K562 (cell line): ENCODE data around the gene SLC35G6. TPM values are rescaled to one million over a fixed set of nuclear protein-coding genes. Genes with fewer than 3 reads are reported as not detected.

Source experiments
- ATAC-seq: fragments of 200-7000 bp; cut with Tn5 transposase; 3 replicates; pipeline ENCODE4 v1.9.1; 2020; ENCODE audit warnings: moderate library complexity
- BruUV-seq: library from RNA; stranded (reverse); fragments of 400-500 nt; replicated peaks from 2 replicates; lab custom pipeline; 2021; lab: Mats Ljungman, UMichigan
- CTCF ChIA-PET: fragments of 300-600 bp; formaldehyde crosslinking; extraction: SDS; loops from one replicate; lab custom pipeline; 2021; ENCODE audit warnings: low intra/inter-chr PET ratio; lab: Yijun Ruan, JAX
- POLR2A ChIA-PET: fragments of 300-600, 350-650 bp; sonication (Branson Sonifier 250); formaldehyde crosslinking; extraction: SDS; loops from one replicate; lab custom pipeline; 2021; ENCODE audit warnings: antibody characterized with exemption, inconsistent platforms; lab: Yijun Ruan, JAX
- DNase-seq, 4 experiments: peaks; one replicate each; pipeline versions ENCODE4 v3.0.0 to v3.0.0-alpha.2; 2011 to 2018; ENCODE audit warnings: low spot score in 3 of 4, mixed read lengths in 3 of 4; ENCODE audit errors: extremely low read depth in 1 of 4
- FAIRE-seq: peaks from 2 replicates; lab custom pipeline; 2011; peaks lifted over from hg19 to GRCh38; lab: Jason Lieb, UNC
- H2AFZ ChIP-seq: 2 replicates; pipeline ENCODE4 v1.6.0; 2011; ENCODE audit warnings: low read depth, low read length, control low read depth, inconsistent platforms
- H3K27ac ChIP-seq: fragments of 200-600 bp; 3 replicates; pipeline ENCODE4 v1.8.0; 2011; ENCODE audit warnings: low read depth, mild to moderate bottlenecking, control low read depth, inconsistent platforms, low read length, moderate library complexity, mixed read lengths; ENCODE audit errors: extremely low read depth
- H3K27me3 ChIP-seq, 2 experiments: fragments of 300-600 bp in 1 of 2; 2 replicates in 1 of 2; 3 replicates in 1 of 2; pipeline versions ENCODE4 v1.6.0 to v1.8.0; 2011; ENCODE audit warnings: inconsistent platforms in 2 of 2, low read length in 2 of 2, mild to moderate bottlenecking in 1 of 2, mixed read lengths in 1 of 2, moderate library complexity in 1 of 2; ENCODE audit not compliant: control insufficient read depth in 2 of 2, insufficient read depth in 2 of 2
- H3K36me3 ChIP-seq: fragments of 300-600 bp; 3 replicates; pipeline ENCODE4 v1.8.0; 2011; ENCODE audit warnings: mild to moderate bottlenecking, low read length, inconsistent platforms; ENCODE audit not compliant: control insufficient read depth, insufficient read depth
- H3K4me1 ChIP-seq, 2 experiments: fragments of 200-600 bp in 1 of 2; replicated peaks in 1 of 2; 2 replicates in 1 of 2; 3 replicates in 1 of 2; pipeline versions ENCODE4 v1.5.1 to v1.8.0; 2011; ENCODE audit warnings: inconsistent platforms in 2 of 2, low read length in 2 of 2, mild to moderate bottlenecking in 1 of 2, mixed read lengths in 1 of 2, moderate library complexity in 1 of 2; ENCODE audit not compliant: control insufficient read depth in 2 of 2, insufficient read depth in 2 of 2
- H3K4me2 ChIP-seq: 2 replicates; pipeline ENCODE4 v1.6.1; 2011; ENCODE audit warnings: low read length, control low read depth, inconsistent platforms, mixed read lengths; ENCODE audit not compliant: insufficient read depth
- H3K4me3 ChIP-seq: fragments of 200-600 bp; sonication (generic), shearing (Covaris generic); 2 replicates; pipeline ENCODE4 v1.5.1; 2016; ENCODE audit warnings: control low read depth, inconsistent platforms
- H3K79me2 ChIP-seq: fragments of 200-600 bp; 3 replicates; pipeline ENCODE4 v1.8.0; 2011; ENCODE audit warnings: low read length, inconsistent platforms; ENCODE audit not compliant: control insufficient read depth, insufficient read depth
- H3K9ac ChIP-seq, 2 experiments: 2 replicates each; pipeline versions ENCODE4 v1.6.0 to v1.6.1; 2011; ENCODE audit warnings: low read depth in 2 of 2, low read length in 2 of 2, control low read depth in 1 of 2, inconsistent platforms in 1 of 2, mild to moderate bottlenecking in 1 of 2, mixed read lengths in 1 of 2; ENCODE audit not compliant: insufficient read depth in 1 of 2
- H3K9me1 ChIP-seq: one replicate; pipeline ENCODE4 v1.6.0; 2011; ENCODE audit warnings: inconsistent platforms, mild to moderate bottlenecking, low read length, moderate library complexity; ENCODE audit not compliant: control insufficient read depth, insufficient read depth
- H3K9me3 ChIP-seq: replicated peaks from 2 replicates; pipeline ENCODE4 v1.5.1; 2011; ENCODE audit warnings: low read depth, low read length, inconsistent platforms; ENCODE audit not compliant: control insufficient read depth, insufficient read depth
- H4K20me1 ChIP-seq: replicated peaks from 2 replicates; pipeline ENCODE4 v1.6.1; 2011; ENCODE audit warnings: low read length, inconsistent platforms, mixed read lengths; ENCODE audit not compliant: control insufficient read depth, insufficient read depth
- ATF1 ChIP-seq, 2 experiments: fragments of 450-650 bp in 1 of 2; IDR thresholded peaks; 2 replicates each; pipeline ENCODE4 v1.6.1; 2016; ENCODE audit warnings: missing compliant biosample characterization in 1 of 2, missing genetic modification characterization in 1 of 2
- CEBPG ChIP-seq, 3 experiments: fragments of 200-800 bp in 1 of 3; sonication (Bioruptor generic) in 1 of 3; sonication (generic) in 1 of 3; formaldehyde crosslinking in 1 of 3; IDR thresholded peaks in 2 of 3; conservative IDR thresholded peaks in 1 of 3; 2 replicates each; pipeline versions ENCODE4 v1.6.1 to v1.8.0; 2016 to 2022; ENCODE audit warnings: missing compliant biosample characterization in 2 of 3, missing genetic modification characterization in 2 of 3, mild to moderate bottlenecking in 1 of 3, missing genetic modification reagents in 1 of 3
- HDGF ChIP-seq: fragments of 450-650 bp; IDR thresholded peaks from 2 replicates; pipeline ENCODE4 v1.6.1; 2016
- HMG20B ChIP-seq: fragments of 250-450 bp; sonication (Bioruptor Pico); IDR thresholded peaks from 2 replicates; pipeline ENCODE4 v1.5.0; 2021; ENCODE audit warnings: mild to moderate bottlenecking
- KDM5B ChIP-seq: fragments of 200-600 bp; sonication (generic); IDR thresholded peaks from 2 replicates; pipeline ENCODE4 v1.6.1; 2012; ENCODE audit warnings: low read depth, mild to moderate bottlenecking, moderate library complexity, low read length, control low read depth, inconsistent platforms; ENCODE audit not compliant: insufficient replicate concordance
- NCOA1 ChIP-seq: fragments of 450-650 bp; IDR thresholded peaks from 2 replicates; pipeline ENCODE4 v1.6.1; 2016; ENCODE audit warnings: low read depth
- NFIC ChIP-seq: fragments of 450-650 bp; IDR thresholded peaks from 2 replicates; pipeline ENCODE4 v1.6.1; 2017; ENCODE audit warnings: mild to moderate bottlenecking, inconsistent platforms
- NRF1 ChIP-seq, 2 experiments: fragments of 450-650 bp; IDR thresholded peaks in 1 of 2; conservative IDR thresholded peaks in 1 of 2; 2 replicates each; pipeline ENCODE4 v1.6.1; 2014; ENCODE audit warnings: mild to moderate bottlenecking in 2 of 2
- POLR3G ChIP-seq: IDR thresholded peaks from 2 replicates; pipeline ENCODE4 v1.6.1; 2011; ENCODE audit not compliant: insufficient read length, insufficient replicate concordance; ENCODE audit errors: extremely low read depth
- RBBP5 ChIP-seq: fragments of 200-600 bp; sonication (generic); IDR thresholded peaks from 2 replicates; pipeline ENCODE4 v1.6.1; 2012; ENCODE audit warnings: borderline replicate concordance, mild to moderate bottlenecking, low read length, control low read depth, inconsistent platforms; ENCODE audit not compliant: insufficient read depth, poor library complexity, severe bottlenecking
- RBM25 ChIP-seq: fragments of 200-400 bp; formaldehyde crosslinking; IDR thresholded peaks from 2 replicates; pipeline ENCODE4 v1.6.1; 2018; ENCODE audit warnings: low read length, low read depth, moderate library complexity; ENCODE audit not compliant: severe bottlenecking
- SREBF2 ChIP-seq: sonication (generic); formaldehyde crosslinking; IDR thresholded peaks from 2 replicates; pipeline ENCODE4 v1.4.0; 2020; ENCODE audit warnings: mild to moderate bottlenecking, missing genetic modification reagents
- SUPT5H ChIP-seq: fragments of 450-650 bp; IDR thresholded peaks from 2 replicates; pipeline ENCODE4 v1.6.1; 2016
- TCF3 ChIP-seq: sonication (generic); formaldehyde crosslinking; IDR thresholded peaks from 2 replicates; pipeline ENCODE4 v1.4.0; 2020; ENCODE audit warnings: mild to moderate bottlenecking, missing genetic modification reagents
- TCF7 ChIP-seq: sonication (generic); IDR thresholded peaks from 2 replicates; pipeline ENCODE4 v1.6.1; 2016; ENCODE audit warnings: antibody characterized with exemption, borderline replicate concordance
- ZNF436 ChIP-seq: fragments of 250-450, 450-650 bp; sonication (Bioruptor Pico); formaldehyde crosslinking; IDR thresholded peaks from 2 replicates; pipeline ENCODE4 v1.7.0; 2020; ENCODE audit warnings: mild to moderate bottlenecking
- WGBS: fragments of 100-300 bp; shearing (Covaris generic); methylation state at CpG from one replicate; pipeline ENCODE4 v1.1.6; 2016; ENCODE audit warnings: low coverage, mixed read lengths; ENCODE audit not compliant: insufficient coverage; ENCODE audit errors: missing lambda C conversion rate; 5-methylcytosine and 5-hydroxymethylcytosine counted together
- in situ Hi-C: fragments of 300-500 bp; cut with MboI; formaldehyde crosslinking; loops from 4 replicates; pipeline ENCODE4 v1.15.0; 2018; ENCODE audit warnings: inconsistent platforms, mixed read lengths
- intact Hi-C: fragments of 100-400 bp; cut with micrococcal nuclease; formaldehyde crosslinking; loops from 2 replicates; pipeline ENCODE4 v1.14.2; 2022
- polyA plus RNA-seq, 8 experiments: library from polyadenylated mRNA; depleted of rRNA in 4 of 8; stranded (reverse) in 5 of 8; unstranded in 3 of 8; fragments of >200 nt; fragmentation: Nextera tagmentation in 2 of 8; fragmentation: Illumina TruSeq in 1 of 8; extraction: Ambion mirVana in 2 of 8; extraction: Trizol in 1 of 8; gene quantifications; 2 replicates each; pipeline versions ENCODE4 v1.2.1 to v1.2.3, GENCODE V29; 2011 to 2014; ENCODE audit warnings: inconsistent platforms in 1 of 8, missing spikeins in 1 of 8
- total RNA-seq, 7 experiments: library from RNA; depleted of rRNA in 6 of 7; stranded (reverse); fragments of >200 nt in 6 of 7; fragmentation: Illumina TruSeq in 2 of 7; extraction: Trizol in 2 of 7; gene quantifications; 2 replicates each; pipeline versions ENCODE4 v1.2.1 to v1.2.3, GENCODE V29; 2011 to 2021; ENCODE audit warnings: low replicate concordance in 1 of 7
- TF ChIP-seq, protein P1 (sequence below), 2 experiments: fragments of 450-650 bp; IDR thresholded peaks; 2 replicates each; pipeline ENCODE4 v1.6.1; 2016
- TF ChIP-seq, protein P2 (sequence below): fragments of 450-650 bp; IDR thresholded peaks from 2 replicates; pipeline ENCODE4 v1.6.1; 2014; ENCODE audit warnings: low read depth, mild to moderate bottlenecking, moderate library complexity, borderline replicate concordance

SLC35G6 gene
- total and polyA plus RNA-seq, 9 of the 15 experiments (the other 6 are each of a cell fraction or from before 2014, with no cell fraction given): not detected

DNA sequence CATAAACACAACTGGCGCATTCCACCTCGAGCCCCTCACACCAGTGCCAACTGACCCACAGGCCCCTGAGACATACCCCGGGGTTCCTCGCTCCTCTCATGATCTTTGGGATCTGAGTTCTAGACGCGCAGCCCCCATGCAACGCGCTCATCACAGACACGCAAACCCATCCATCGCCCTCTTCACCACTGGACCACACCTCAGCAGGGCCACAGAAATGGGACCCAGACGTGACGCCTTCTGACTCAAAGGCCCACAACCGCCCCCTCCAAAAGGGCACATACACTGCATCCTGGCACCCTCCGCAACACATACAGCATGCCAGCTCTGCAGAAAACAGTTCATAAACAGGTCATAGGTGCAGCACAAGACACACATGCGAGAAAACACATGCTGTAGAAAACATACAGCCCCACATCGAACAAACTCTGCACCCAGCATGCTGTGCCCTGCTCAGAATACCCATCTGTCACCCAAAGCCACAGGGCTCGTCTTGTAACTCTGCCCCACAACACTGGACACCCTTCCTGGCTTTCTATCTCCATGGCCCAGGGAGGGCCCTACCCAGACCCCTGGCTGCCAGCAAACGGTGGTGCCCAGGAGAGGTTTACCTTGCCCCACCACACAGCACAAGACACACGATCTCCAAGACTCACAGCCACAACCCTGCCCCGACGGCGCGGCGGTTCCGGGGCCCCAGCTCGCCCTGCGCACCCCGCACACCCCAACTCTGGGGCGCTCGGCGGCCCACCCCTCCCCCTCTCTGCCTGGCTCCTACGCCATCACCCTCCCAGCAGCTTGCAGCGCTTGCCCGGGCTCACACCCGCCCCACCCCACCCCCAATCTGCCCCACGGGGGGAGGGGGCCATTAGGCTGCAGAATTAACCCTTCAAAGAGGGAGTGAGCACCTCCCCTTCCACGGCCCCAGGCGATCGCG lies 2.7 kb upstream of the SLC35G6 start:
- 0 out of 2 replicates have a peak overlapping the region, but pooled peaks have one; percentile 51 for H2AFZ ChIP-seq
- H3K36me3 ChIP-seq: no peaks in the 10 kb centered on the region; the same call in 1 of the 3 replicates
- peaks cover 69% of the 10 kb centered on the region for H3K79me2 ChIP-seq
- BruUV-seq: TSS peak; percentile 48
- no peak for FAIRE-seq
- intact Hi-C loops: no loop called here
- no peaks in the 10 kb centered on the region for H3K9me1 ChIP-seq
- peaks cover 39 to 69% of the 10 kb centered on the region in 2 experiments for H3K4me1 ChIP-seq
- in situ Hi-C loops: no loop called here
- 0 out of 2 replicates have a peak, but pooled peaks cover 13% of the 10 kb centered on the region for H4K20me1 ChIP-seq
- peak overlapping the region; percentile 92 for H3K27ac ChIP-seq
- CTCF ChIA-PET: interaction anchor here (1.0 kb wide), 1 partner anchor 126 kb away, joined by 4 read pairs; no protein-coding TSS in a partner anchor
- H3K27me3 ChIP-seq: no peaks in the 10 kb centered on the region
- POLR2A ChIA-PET: interaction anchor here (1.1 to 2.6 kb wide), 3 partner anchors 10 to 37 kb away, joined by 3 to 8 read pairs (median 6); no protein-coding TSS in a partner anchor
- H3K4me2 ChIP-seq: peak overlapping the region; percentile 93
- peak overlapping the region; percentile 82 to 94 for H3K9ac ChIP-seq
- H3K4me3 ChIP-seq: peak overlapping the region; percentile 70
- 29% methylated on average over 23 of the region's 40 CpGs for WGBS
- peak; percentile 4 for ATAC-seq
- no peaks in the 10 kb centered on the region for H3K9me3 ChIP-seq
- DNase-seq: peak; percentile 50 to 67 (median 60)
- TF ChIP-seq TCF3 (no peak), RBBP5 (peak; percentile 37), CEBPG (CRISPR knock-in tag; IDR thresholded peaks at IDR 0.05) (0 out of 2 replicates have a peak, but pooled peaks have one; percentile 28), CEBPG (tag; conservative IDR thresholded peaks at IDR 0.05 in 1 of 2, IDR thresholded peaks at IDR 0.05 in 1 of 2) (no peak), KDM5B (peak; percentile 13), SREBF2 (CRISPR knock-in tag) (no peak), ZNF436 (CRISPR knock-in tag) (no peak), HDGF (peak; percentile 7; the same call in 1 of the 2 replicates), NCOA1 (no peak), RBM25 (no peak), ATF1 (CRISPR knock-in tag; IDR thresholded peaks at IDR 0.05) (no peak), ATF1 (tag; IDR thresholded peaks at IDR 0.05) (no peak), NRF1 (conservative IDR thresholded peaks at IDR 0.05 in 1 of 2, IDR thresholded peaks at IDR 0.05 in 1 of 2) (peak; percentile 27 to 34; a peak in 1 of 4 replicates), TCF7 (no peak), POLR3G (no peak), HMG20B (CRISPR knock-in tag) (no peak), SUPT5H (no peak), NFIC (peak; percentile 20; the same call in 1 of the 2 replicates)
- TF ChIP-seq, protein P1, sequence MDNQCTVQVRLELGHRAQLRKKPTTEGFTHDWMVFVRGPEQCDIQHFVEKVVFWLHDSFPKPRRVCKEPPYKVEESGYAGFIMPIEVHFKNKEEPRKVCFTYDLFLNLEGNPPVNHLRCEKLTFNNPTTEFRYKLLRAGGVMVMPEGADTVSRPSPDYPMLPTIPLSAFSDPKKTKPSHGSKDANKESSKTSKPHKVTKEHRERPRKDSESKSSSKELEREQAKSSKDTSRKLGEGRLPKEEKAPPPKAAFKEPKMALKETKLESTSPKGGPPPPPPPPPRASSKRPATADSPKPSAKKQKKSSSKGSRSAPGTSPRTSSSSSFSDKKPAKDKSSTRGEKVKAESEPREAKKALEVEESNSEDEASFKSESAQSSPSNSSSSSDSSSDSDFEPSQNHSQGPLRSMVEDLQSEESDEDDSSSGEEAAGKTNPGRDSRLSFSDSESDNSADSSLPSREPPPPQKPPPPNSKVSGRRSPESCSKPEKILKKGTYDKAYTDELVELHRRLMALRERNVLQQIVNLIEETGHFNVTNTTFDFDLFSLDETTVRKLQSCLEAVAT (IDR thresholded peaks at IDR 0.05): no peak
- TF ChIP-seq, protein P2, sequence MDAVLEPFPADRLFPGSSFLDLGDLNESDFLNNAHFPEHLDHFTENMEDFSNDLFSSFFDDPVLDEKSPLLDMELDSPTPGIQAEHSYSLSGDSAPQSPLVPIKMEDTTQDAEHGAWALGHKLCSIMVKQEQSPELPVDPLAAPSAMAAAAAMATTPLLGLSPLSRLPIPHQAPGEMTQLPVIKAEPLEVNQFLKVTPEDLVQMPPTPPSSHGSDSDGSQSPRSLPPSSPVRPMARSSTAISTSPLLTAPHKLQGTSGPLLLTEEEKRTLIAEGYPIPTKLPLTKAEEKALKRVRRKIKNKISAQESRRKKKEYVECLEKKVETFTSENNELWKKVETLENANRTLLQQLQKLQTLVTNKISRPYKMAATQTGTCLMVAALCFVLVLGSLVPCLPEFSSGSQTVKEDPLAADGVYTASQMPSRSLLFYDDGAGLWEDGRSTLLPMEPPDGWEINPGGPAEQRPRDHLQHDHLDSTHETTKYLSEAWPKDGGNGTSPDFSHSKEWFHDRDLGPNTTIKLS: no peak
